Femur (tissue), 1 donor: ENCODE data around the gene BMPR2.
"Not testable (repeated sequence)": the region's sequence is repeated elsewhere in the genome, so short reads cannot be mapped to it uniquely, and the experiment has no call there.

ENCODE experiments used
- DNase-seq: peaks from one replicate; pipeline ENCODE4 v3.0.0-alpha.2; 2017

The BMPR2 gene

GRCh38 chr2:202386495-202386894 lies 10.4 kb downstream of the BMPR2 start:
- not testable (repeated sequence) for DNase-seq

- no peak for DNase-seq
Measured at GRCh38 chr2:202387608-202388342, 11.6 kb downstream of the BMPR2 start.

GRCh38 chr2:202400941-202401340 lies 24.8 kb downstream of the BMPR2 start:
- no peak for DNase-seq

- no peak for DNase-seq
Measured at GRCh38 chr2:202405798-202406197, 29.7 kb downstream of the BMPR2 start.

GRCh38 chr2:202406445-202406978 lies 30.4 kb downstream of the BMPR2 start:
- DNase-seq, result no peak

GRCh38 chr2:202408546-202409140 lies 32.5 kb downstream of the BMPR2 start:
- no peak for DNase-seq

- no peak for DNase-seq
Measured at GRCh38 chr2:202410092-202410491, 34.0 kb downstream of the BMPR2 start.

- no peak for DNase-seq
Measured at GRCh38 chr2:202411097-202411496, 35.0 kb downstream of the BMPR2 start.

GRCh38 chr2:202418027-202418426 lies 41.9 kb downstream of the BMPR2 start:
- DNase-seq, result no peak

GRCh38 chr2:202418511-202418910 lies 42.4 kb downstream of the BMPR2 start:
- no peak for DNase-seq

- DNase-seq, result peak; percentile 24
Measured at GRCh38 chr2:202423139-202423538, 47.0 kb downstream of the BMPR2 start.

- no peak for DNase-seq
Measured at GRCh38 chr2:202425036-202425435, 48.9 kb downstream of the BMPR2 start.

GRCh38 chr2:202426751-202427150 lies 50.6 kb downstream of the BMPR2 start:
- DNase-seq, result no peak

GRCh38 chr2:202429164-202429980 lies 53.2 kb downstream of the BMPR2 start:
- no peak for DNase-seq

GRCh38 chr2:202432776-202433175 lies 56.6 kb downstream of the BMPR2 start:
- DNase-seq, result no peak

- DNase-seq, result no peak
Measured at GRCh38 chr2:202434472-202434871, 58.3 kb downstream of the BMPR2 start.

- no peak for DNase-seq
Measured at GRCh38 chr2:202436626-202437025, 60.5 kb downstream of the BMPR2 start.

GRCh38 chr2:202440117-202440516 lies 64.0 kb downstream of the BMPR2 start:
- DNase-seq, result not testable (repeated sequence)

- no peak for DNase-seq
Measured at GRCh38 chr2:202442882-202443281, 66.8 kb downstream of the BMPR2 start.

- no peak for DNase-seq
Measured at GRCh38 chr2:202444000-202444399, 67.9 kb downstream of the BMPR2 start.

- no peak for DNase-seq
Measured at GRCh38 chr2:202449344-202449743, 73.2 kb downstream of the BMPR2 start.

GRCh38 chr2:202450785-202451184 lies 74.7 kb downstream of the BMPR2 start:
- DNase-seq, result no peak

GRCh38 chr2:202452744-202453143 lies 76.6 kb downstream of the BMPR2 start:
- DNase-seq, result no peak

- DNase-seq, result no peak
Measured at GRCh38 chr2:202454536-202454935, 78.4 kb downstream of the BMPR2 start.
